ENCODE data around the gene ACACA. TPM values are rescaled to one million over a fixed set of nuclear protein-coding genes. Genes with fewer than 3 reads are reported as not detected.

Gene ACACA
- total and polyA plus RNA-seq, 2 experiments from 2014 or later, result 59.6 to 164 TPM

DNA sequence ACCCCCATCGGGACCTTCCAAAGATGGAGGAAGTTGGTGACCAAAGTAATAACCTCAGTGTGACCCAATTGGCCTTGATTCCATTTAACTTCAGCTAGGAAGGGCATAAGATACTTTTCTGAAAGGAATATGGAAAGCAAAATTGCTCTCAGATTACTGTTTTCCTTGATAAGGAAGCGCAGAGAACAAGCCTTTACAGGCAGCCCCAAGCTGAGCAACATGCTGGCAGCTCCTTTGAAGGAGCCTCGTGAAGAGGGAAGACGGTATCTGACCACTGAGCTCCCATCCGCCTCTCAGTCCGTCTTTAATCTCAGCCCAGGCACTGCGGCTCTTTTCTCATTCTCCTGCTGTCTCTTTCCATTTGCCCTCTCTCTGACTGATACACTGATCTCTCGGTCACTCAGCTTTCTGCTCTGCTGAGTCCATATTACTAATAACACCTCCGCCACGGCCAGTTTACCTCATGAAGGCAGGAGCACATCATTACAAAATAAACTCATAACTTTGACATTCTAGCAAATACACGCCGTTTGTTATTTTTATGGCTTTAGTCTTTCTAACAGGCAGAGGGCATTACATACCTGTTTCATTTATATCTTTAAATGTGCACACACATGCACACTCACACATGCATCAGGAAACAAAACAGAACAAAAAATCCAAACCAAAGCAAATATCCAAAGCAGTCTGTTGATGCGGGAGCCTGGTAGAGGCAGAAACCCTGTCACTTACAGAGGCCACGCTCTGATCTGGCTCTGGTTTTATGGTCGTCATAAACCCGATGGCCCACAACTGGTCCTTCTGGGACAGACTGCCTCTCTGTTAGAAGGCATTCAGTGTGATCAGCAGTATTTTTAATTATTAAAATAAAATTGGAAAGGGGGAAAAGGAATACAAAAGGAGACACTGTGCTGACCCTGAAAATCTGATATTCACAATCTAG lies 274.7 kb downstream of the ACACA start:
- TF ChIP-seq STAT1 (IDR thresholded peaks at IDR 0.05; ENCODE audit: unreplicated experiment) (no peak), ETS1 (IDR thresholded peaks at IDR 0.05) (no peak), POLR2AphosphoS5 (IDR thresholded peaks at IDR 0.05; ENCODE audit: low read depth) (no peak), NANOG (IDR thresholded peaks at IDR 0.05; ENCODE audit: borderline replicate concordance) (no peak), EZH2phosphoT487 (IDR thresholded peaks at IDR 0.05; ENCODE audit: unreplicated experiment) (no peak), CREB1 (CRISPR knock-in tag; IDR thresholded peaks at IDR 0.05; ENCODE audit: low read depth) (no peak), ZNF114 (CRISPR knock-in tag; IDR thresholded peaks at IDR 0.05) (no peak), REST (IDR thresholded peaks at IDR 0.05; ENCODE audit: unreplicated experiment) (no peak), JUNB (IDR thresholded peaks at IDR 0.05; ENCODE audit: unreplicated experiment) (no peak), ZNF331 (CRISPR knock-in tag; IDR thresholded peaks at IDR 0.05; ENCODE audit: low read depth) (no peak), EZH2 (IDR thresholded peaks at IDR 0.05; ENCODE audit: low read depth, unreplicated experiment) (no peak)
- TF ChIP-seq, protein P1, sequence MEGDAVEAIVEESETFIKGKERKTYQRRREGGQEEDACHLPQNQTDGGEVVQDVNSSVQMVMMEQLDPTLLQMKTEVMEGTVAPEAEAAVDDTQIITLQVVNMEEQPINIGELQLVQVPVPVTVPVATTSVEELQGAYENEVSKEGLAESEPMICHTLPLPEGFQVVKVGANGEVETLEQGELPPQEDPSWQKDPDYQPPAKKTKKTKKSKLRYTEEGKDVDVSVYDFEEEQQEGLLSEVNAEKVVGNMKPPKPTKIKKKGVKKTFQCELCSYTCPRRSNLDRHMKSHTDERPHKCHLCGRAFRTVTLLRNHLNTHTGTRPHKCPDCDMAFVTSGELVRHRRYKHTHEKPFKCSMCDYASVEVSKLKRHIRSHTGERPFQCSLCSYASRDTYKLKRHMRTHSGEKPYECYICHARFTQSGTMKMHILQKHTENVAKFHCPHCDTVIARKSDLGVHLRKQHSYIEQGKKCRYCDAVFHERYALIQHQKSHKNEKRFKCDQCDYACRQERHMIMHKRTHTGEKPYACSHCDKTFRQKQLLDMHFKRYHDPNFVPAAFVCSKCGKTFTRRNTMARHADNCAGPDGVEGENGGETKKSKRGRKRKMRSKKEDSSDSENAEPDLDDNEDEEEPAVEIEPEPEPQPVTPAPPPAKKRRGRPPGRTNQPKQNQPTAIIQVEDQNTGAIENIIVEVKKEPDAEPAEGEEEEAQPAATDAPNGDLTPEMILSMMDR (conservative IDR thresholded peaks at IDR 0.05; ENCODE audit: low read depth in 2 of 2), result no peak
- TF ChIP-seq, protein P2, sequence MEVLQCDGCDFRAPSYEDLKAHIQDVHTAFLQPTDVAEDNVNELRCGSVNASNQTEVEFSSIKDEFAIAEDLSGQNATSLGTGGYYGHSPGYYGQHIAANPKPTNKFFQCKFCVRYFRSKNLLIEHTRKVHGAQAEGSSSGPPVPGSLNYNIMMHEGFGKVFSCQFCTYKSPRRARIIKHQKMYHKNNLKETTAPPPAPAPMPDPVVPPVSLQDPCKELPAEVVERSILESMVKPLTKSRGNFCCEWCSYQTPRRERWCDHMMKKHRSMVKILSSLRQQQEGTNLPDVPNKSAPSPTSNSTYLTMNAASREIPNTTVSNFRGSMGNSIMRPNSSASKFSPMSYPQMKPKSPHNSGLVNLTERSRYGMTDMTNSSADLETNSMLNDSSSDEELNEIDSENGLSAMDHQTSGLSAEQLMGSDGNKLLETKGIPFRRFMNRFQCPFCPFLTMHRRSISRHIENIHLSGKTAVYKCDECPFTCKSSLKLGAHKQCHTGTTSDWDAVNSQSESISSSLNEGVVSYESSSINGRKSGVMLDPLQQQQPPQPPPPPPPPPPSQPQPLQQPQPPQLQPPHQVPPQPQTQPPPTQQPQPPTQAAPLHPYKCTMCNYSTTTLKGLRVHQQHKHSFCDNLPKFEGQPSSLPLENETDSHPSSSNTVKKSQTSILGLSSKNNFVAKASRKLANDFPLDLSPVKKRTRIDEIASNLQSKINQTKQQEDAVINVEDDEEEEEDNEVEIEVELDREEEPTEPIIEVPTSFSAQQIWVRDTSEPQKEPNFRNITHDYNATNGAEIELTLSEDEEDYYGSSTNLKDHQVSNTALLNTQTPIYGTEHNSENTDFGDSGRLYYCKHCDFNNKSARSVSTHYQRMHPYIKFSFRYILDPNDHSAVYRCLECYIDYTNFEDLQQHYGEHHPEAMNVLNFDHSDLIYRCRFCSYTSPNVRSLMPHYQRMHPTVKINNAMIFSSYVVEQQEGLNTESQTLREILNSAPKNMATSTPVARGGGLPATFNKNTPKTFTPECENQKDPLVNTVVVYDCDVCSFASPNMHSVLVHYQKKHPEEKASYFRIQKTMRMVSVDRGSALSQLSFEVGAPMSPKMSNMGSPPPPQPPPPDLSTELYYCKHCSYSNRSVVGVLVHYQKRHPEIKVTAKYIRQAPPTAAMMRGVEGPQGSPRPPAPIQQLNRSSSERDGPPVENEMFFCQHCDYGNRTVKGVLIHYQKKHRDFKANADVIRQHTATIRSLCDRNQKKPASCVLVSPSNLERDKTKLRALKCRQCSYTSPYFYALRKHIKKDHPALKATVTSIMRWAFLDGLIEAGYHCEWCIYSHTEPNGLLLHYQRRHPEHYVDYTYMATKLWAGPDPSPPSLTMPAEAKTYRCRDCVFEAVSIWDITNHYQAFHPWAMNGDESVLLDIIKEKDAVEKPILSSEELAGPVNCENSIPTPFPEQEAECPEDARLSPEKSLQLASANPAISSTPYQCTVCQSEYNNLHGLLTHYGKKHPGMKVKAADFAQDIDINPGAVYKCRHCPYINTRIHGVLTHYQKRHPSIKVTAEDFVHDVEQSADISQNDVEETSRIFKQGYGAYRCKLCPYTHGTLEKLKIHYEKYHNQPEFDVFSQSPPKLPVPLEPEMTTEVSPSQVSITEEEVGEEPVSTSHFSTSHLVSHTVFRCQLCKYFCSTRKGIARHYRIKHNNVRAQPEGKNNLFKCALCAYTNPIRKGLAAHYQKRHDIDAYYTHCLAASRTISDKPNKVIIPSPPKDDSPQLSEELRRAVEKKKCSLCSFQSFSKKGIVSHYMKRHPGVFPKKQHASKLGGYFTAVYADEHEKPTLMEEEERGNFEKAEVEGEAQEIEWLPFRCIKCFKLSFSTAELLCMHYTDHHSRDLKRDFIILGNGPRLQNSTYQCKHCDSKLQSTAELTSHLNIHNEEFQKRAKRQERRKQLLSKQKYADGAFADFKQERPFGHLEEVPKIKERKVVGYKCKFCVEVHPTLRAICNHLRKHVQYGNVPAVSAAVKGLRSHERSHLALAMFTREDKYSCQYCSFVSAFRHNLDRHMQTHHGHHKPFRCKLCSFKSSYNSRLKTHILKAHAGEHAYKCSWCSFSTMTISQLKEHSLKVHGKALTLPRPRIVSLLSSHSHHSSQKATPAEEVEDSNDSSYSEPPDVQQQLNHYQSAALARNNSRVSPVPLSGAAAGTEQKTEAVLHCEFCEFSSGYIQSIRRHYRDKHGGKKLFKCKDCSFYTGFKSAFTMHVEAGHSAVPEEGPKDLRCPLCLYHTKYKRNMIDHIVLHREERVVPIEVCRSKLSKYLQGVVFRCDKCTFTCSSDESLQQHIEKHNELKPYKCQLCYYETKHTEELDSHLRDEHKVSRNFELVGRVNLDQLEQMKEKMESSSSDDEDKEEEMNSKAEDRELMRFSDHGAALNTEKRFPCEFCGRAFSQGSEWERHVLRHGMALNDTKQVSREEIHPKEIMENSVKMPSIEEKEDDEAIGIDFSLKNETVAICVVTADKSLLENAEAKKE (CRISPR knock-in tag; IDR thresholded peaks at IDR 0.05), result no peak
- no peaks in the 10 kb centered on the region for H3K9me3 Mint-ChIP-seq
- peaks cover 8% of the 10 kb centered on the region; the same call in 1 of the 2 replicates for H3F3A ChIP-seq (replicated peaks; ENCODE audit: low read depth)
- H3K79me2 ChIP-seq (replicated peaks; ENCODE audit: insufficient read depth), result no peaks in the 10 kb centered on the region
- no peaks in the 10 kb centered on the region for H4K20me1 ChIP-seq (replicated peaks; ENCODE audit: insufficient read depth)
- H3K36me3 Mint-ChIP-seq (ENCODE audit: low read depth), result peaks cover 13% of the 10 kb centered on the region
- no peak overlapping the region for H3K4me3 ChIP-seq
- peak overlapping the region; percentile 58 for H3K27ac ChIP-seq (ENCODE audit: low read depth)
- H2AFZ ChIP-seq, result no peak overlapping the region
- H3K27me3 ChIP-seq (ENCODE audit: insufficient read depth), result no peaks in the 10 kb centered on the region
- H3K27me3 Mint-ChIP-seq (ENCODE audit: insufficient read depth, low read depth, poor library complexity), result peaks cover 8% of the 10 kb centered on the region
- H3K4me1 Mint-ChIP-seq, result peaks cover 52% of the 10 kb centered on the region
- peak; percentile 49 for ATAC-seq
- no peak overlapping the region for H3K4me2 ChIP-seq
- H3K27ac Mint-ChIP-seq, result peak overlapping the region; percentile 80
- DNase-seq (ENCODE audit: low spot score), result no peak
- peaks cover 51% of the 10 kb centered on the region for H3K4me1 ChIP-seq (ENCODE audit: insufficient read depth)
- H3K9me2 ChIP-seq (ENCODE audit: insufficient read depth), result no peaks in the 10 kb centered on the region
- H3K4me3 Mint-ChIP-seq, result no peak overlapping the region
- H3K36me3 ChIP-seq (ENCODE audit: insufficient read depth), result peaks cover 20% of the 10 kb centered on the region

Measured in GM23338 (cell line).